ENCODE data around the gene GPAT2.
"Not testable (repeated sequence)": the region's sequence is repeated elsewhere in the genome, so short reads cannot be mapped to it uniquely, and the experiment has no call there.

DNA sequence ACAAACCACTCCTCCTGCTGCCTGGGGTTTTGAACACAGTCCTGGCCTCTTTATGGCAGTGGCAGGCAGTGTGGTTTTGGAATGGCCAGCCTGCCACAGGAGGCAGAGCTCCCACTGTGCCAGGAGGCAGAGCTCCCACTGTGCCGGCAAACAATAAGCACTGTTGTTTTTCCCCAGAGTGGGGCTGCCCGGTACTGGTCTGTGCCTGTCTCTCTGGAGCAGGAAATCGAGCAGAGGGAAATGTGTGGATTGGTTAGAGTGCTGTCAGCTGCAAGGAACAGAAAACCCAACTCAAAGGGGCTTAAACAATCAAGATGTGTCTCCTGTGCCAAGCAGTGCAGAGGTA, 15.2 kb upstream of the GPAT2 start:
- not testable (repeated sequence) for TF ChIP-seq CTCF, POLR2A (IDR thresholded peaks at IDR 0.05)

All from lower leg skin (tissue), 3 donors.